ENCODE measurements around the gene PSPN.
"Not testable (repeated sequence)": the region's sequence is repeated elsewhere in the genome, so short reads cannot be mapped to it uniquely, and the experiment has no call there.

PSPN gene

DNA sequence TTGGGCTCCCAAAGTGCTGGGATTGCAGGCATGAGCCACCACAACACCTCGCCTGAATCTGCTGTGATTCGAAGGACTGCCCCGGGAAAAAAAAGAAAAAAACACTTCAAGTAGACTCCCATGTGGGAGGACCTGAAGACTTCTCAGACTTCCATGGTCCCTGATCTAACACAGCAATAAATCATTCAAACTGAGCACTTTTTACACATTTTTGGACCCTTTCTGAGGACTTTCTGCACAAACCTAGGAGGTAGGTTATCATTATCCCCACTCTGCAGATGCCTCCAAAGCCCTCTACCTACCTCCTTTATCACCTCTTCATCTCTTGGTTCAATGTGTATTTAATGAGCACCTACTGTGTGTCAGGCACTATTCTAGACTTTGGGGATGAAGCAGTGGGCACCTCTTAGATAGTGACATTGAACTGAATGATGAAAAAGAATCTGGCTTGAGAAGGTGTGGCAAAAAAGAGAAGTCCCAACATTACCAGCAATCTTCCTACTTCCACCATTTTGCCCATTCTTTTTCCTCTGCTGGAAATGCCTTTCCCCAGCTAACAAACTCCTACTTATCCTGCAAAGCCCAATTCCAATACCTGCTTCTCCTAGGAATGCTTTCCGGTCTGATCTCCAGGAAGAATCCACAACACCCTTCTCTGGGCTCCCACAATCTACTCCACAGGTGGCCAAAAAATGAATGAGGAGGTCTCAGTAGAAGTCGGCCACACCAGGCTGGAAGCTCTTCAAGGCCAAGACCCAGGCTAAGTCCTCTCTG lies 16.0 kb downstream of the PSPN start:
- no peak for DNase-seq (ENCODE audit: low spot score)
- TF ChIP-seq CTCF (IDR thresholded peaks at IDR 0.05; ENCODE audit: borderline replicate concordance, control extremely low read depth, extremely low read depth, insufficient read depth, missing control alignments): no peak
- in situ Hi-C loops (cut with MboI; ENCODE audit: low sequenced_read_pairs, unreplicated experiment): no loop called here

- in situ Hi-C loops (cut with MboI; ENCODE audit: low sequenced_read_pairs, unreplicated experiment): no loop called here
- TF ChIP-seq CTCF (IDR thresholded peaks at IDR 0.05; ENCODE audit: borderline replicate concordance, control extremely low read depth, extremely low read depth, insufficient read depth, missing control alignments): no peak
- no peak for DNase-seq (ENCODE audit: low spot score)
Observed at GRCh38 chr19:6358003-6358402, 17.7 kb downstream of the PSPN start.

DNA sequence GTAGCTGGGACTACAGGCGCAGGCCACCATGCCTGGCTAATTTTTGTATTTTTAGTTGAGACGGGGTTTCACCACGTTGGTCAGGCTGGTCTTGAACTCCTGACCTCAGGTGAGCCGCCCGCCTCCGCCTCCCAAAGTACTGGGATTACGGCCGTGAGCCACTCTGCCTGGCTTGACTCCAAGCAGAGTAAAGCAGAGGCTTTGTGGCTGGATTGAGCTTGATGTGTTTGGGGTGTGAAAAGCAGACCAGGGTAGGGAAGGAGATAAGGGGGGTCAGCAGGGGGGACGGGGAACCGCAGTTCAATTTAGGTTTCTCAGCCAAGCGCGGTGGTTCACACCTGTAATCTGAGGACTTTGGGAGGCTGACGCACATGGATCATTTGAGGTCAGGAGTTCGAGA lies 18.6 kb downstream of the PSPN start:
- DNase-seq (ENCODE audit: low spot score): no peak
- TF ChIP-seq CTCF (IDR thresholded peaks at IDR 0.05; ENCODE audit: borderline replicate concordance, control extremely low read depth, extremely low read depth, insufficient read depth, missing control alignments): no peak
- in situ Hi-C loops (cut with MboI; ENCODE audit: low sequenced_read_pairs, unreplicated experiment): no loop called here

DNA sequence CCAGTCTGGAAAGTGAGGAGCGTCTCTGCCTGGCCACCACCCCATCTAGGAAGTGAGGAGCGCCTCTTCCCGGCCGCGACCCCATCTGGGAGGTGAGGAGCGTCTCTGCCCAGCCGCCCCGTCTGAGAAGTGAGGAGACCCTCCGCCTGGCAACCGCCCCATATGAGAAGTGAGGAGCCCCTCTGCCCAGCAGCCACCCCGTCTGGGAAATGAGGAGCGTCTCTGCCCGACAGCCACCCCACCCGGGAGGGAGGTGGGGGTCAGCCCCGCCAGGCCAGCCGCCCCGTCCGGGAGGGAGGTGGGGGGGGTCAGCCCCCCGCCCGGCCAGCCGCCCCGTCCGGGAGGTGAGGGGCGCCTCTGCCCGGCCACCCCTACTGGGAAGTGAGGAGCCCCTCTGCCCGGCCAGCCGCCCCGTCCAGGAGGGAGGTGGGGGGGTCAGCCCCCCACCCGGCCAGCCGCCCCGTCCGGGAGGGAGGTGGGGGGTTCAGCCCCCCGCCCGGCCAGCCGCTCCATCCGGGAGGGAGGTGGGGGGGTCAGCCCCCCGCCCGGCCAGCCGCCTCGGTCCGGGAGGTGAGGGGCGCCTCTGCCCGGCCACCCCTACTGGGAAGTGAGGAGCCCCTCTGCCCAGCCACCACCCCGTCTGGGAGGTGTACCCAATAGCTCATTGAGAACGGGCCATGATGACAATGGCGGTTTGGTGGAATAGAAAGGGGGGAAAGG lies 20.3 kb downstream of the PSPN start:
- in situ Hi-C loops (cut with MboI; ENCODE audit: low sequenced_read_pairs, unreplicated experiment): not testable (repeated sequence)

GRCh38 chr19:6354098-6354674 lies 21.5 kb downstream of the PSPN start:
- DNase-seq (ENCODE audit: low spot score): no peak
- no peak for TF ChIP-seq CTCF (IDR thresholded peaks at IDR 0.05; ENCODE audit: borderline replicate concordance, control extremely low read depth, extremely low read depth, insufficient read depth, missing control alignments)
- in situ Hi-C loops (cut with MboI; ENCODE audit: low sequenced_read_pairs, unreplicated experiment): no loop called here

More for the DNA sequence above, 20.3 kb downstream of the PSPN start:
- not testable (repeated sequence) for DNase-seq (ENCODE audit: low spot score)

- no peak for TF ChIP-seq CTCF (IDR thresholded peaks at IDR 0.05; ENCODE audit: borderline replicate concordance, control extremely low read depth, extremely low read depth, insufficient read depth, missing control alignments)
- in situ Hi-C loops (cut with MboI; ENCODE audit: low sequenced_read_pairs, unreplicated experiment): no loop called here
- DNase-seq (ENCODE audit: low spot score): no peak
Observed at GRCh38 chr19:6352381-6353165, 23.2 kb downstream of the PSPN start.

All from GM13976 (cell line).